Peyer's patch (tissue), 4 donors: ENCODE measurements around the gene RND3. TPM values are rescaled to one million over a fixed set of nuclear protein-coding genes. Genes with fewer than 3 reads are reported as not detected.

Source experiments
- DNase-seq, 3 donors: peaks; one replicate each; pipeline ENCODE4 v3.0.0-alpha.2; 2017 to 2019
- H3K27ac ChIP-seq, 4 donors: fragments of 200-600 bp; sonication (generic); one replicate each; pipeline ENCODE4 v1.5.1; 2016 to 2019
- H3K27me3 ChIP-seq, 2 donors: fragments of 200-600 bp; sonication (generic); one replicate each; pipeline ENCODE4 v1.5.1; 2019
- H3K36me3 ChIP-seq, 3 donors: fragments of 200-600 bp; sonication (generic); one replicate each; pipeline ENCODE4 v1.5.1; 2016 to 2019
- H3K4me1 ChIP-seq, 4 donors: fragments of 200-600 bp; sonication (generic); one replicate each; pipeline ENCODE4 v1.5.1; 2016 to 2019
- H3K4me3 ChIP-seq, 4 donors: fragments of 200-600 bp; sonication (generic); 1 replicate in 3 of 4; 2 replicates in 1 of 4; pipeline ENCODE4 v1.5.1; 2016 to 2019; ENCODE audit warnings: mild to moderate bottlenecking in 1 of 4
- H3K9me3 ChIP-seq, 4 donors: fragments of 200-600 bp; sonication (generic); one replicate each; pipeline ENCODE4 v1.5.1; 2016 to 2019; ENCODE audit warnings: mild to moderate bottlenecking in 1 of 4
- CTCF ChIP-seq, 6 experiments: fragments of 450-650 bp in 4 of 6; fragments of 200-600 bp in 2 of 6; sonication (generic) in 1 of 6; IDR thresholded peaks; one replicate each; pipeline ENCODE4 v1.5.1; 2017 to 2019; ENCODE audit warnings: antibody characterized with exemption in 6 of 6, mild to moderate bottlenecking in 3 of 6, moderate library complexity in 1 of 6
- POLR2A ChIP-seq, 2 donors: fragments of 450-650 bp; IDR thresholded peaks; one replicate each; pipeline ENCODE4 v1.5.1; 2017; ENCODE audit warnings: antibody characterized with exemption in 2 of 2, mild to moderate bottlenecking in 2 of 2, moderate library complexity in 2 of 2
- total RNA-seq, 4 donors: library from RNA; depleted of rRNA; stranded (reverse); fragments of >200 nt; gene quantifications; one replicate each; pipeline ENCODE4 v1.1.0, GENCODE V29; 2016

Gene RND3
- total RNA-seq, 4 donors from 2014 or later: 14.9 to 80.6 (median 46.7) TPM

GRCh38 chr2:150426315-150426714 lies 61.2 kb downstream of the RND3 start:
- Histone ChIP-seq H3K27ac (no peak overlapping the region), H3K27me3 (no peaks in the 10 kb centered on the region), H3K4me1 (peaks cover 0 to 3% (median 0%) of the 10 kb centered on the region in 4 donors), H3K36me3 (no peaks in the 10 kb centered on the region), H3K4me3 (no peak overlapping the region), H3K9me3 (no peaks in the 10 kb centered on the region)
- no peak for TF ChIP-seq CTCF (IDR thresholded peaks at IDR 0.05)
- DNase-seq: no peak

GRCh38 chr2:150425121-150425955 lies 62.1 kb downstream of the RND3 start:
- Histone ChIP-seq H3K27me3 (no peaks in the 10 kb centered on the region), H3K36me3 (no peaks in the 10 kb centered on the region), H3K4me1 (peaks cover 0 to 3% (median 0%) of the 10 kb centered on the region in 4 donors), H3K4me3 (no peak overlapping the region), H3K9me3 (no peaks in the 10 kb centered on the region), H3K27ac (no peak overlapping the region)
- no peak for TF ChIP-seq POLR2A (IDR thresholded peaks at IDR 0.05)
- TF ChIP-seq CTCF (IDR thresholded peaks at IDR 0.05): no peak
- DNase-seq: no peak

GRCh38 chr2:150424406-150424805 lies 63.1 kb downstream of the RND3 start:
- Histone ChIP-seq H3K4me1 (peaks cover 0 to 3% (median 0%) of the 10 kb centered on the region in 4 donors), H3K9me3 (no peaks in the 10 kb centered on the region), H3K4me3 (no peak overlapping the region), H3K27ac (no peak overlapping the region), H3K36me3 (no peaks in the 10 kb centered on the region), H3K27me3 (no peaks in the 10 kb centered on the region)
- no peak for DNase-seq
- no peak for TF ChIP-seq CTCF (IDR thresholded peaks at IDR 0.05)
- TF ChIP-seq POLR2A (IDR thresholded peaks at IDR 0.05): no peak

- Histone ChIP-seq H3K27me3 (no peaks in the 10 kb centered on the region), H3K4me1 (peaks cover 0 to 3% (median 0%) of the 10 kb centered on the region in 4 donors), H3K27ac (peak overlapping the region in 2 of 4 donors; percentile 30 to 63), H3K4me3 (no peak overlapping the region), H3K9me3 (no peaks in the 10 kb centered on the region), H3K36me3 (no peaks in the 10 kb centered on the region)
- TF ChIP-seq POLR2A (IDR thresholded peaks at IDR 0.05) (no peak), CTCF (IDR thresholded peaks at IDR 0.05) (no peak)
- DNase-seq: no peak
Measured at GRCh38 chr2:150421126-150421651, 66.3 kb downstream of the RND3 start.

- DNase-seq: no peak
- H3K4me1 ChIP-seq: peaks cover 0 to 3% (median 0%) of the 10 kb centered on the region in 4 donors
- H3K27ac ChIP-seq: no peak overlapping the region
- H3K9me3 ChIP-seq: no peaks in the 10 kb centered on the region
- H3K36me3 ChIP-seq: no peaks in the 10 kb centered on the region
- H3K4me3 ChIP-seq: no peak overlapping the region
- TF ChIP-seq CTCF (IDR thresholded peaks at IDR 0.05) (no peak), POLR2A (IDR thresholded peaks at IDR 0.05) (no peak)
- H3K27me3 ChIP-seq: no peaks in the 10 kb centered on the region
Measured at GRCh38 chr2:150418916-150419315, 68.6 kb downstream of the RND3 start.
